HG03175 (cell line): ENCODE measurements around the gene PPP1R15B.

Experiments used
- ATAC-seq: cut with Tn5 transposase; IDR thresholded peaks from one replicate; pipeline ENCODE4 v1.9.1; 2021; ENCODE audit warnings: mild to moderate bottlenecking, moderate library complexity; ENCODE audit not compliant: unreplicated experiment

Gene PPP1R15B

DNA sequence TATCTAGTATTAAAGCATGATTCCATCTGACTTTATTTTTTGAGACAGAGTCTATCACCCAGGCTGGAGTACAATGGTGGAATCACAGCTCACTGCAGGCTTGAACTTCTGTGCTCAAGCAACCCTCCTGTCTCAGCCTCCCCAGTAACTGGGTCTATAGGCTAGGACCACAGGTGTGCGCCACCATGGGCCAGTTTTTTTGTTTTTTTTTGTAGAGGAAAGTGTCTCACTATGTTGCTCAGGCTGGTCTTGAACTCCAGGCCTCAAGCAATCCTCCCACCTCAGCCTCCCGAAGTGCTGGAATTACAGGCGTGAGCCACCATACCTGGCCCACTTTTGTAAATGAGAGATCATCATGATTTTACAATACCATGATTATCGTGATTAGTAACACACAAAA, 9.2 kb downstream of the PPP1R15B start:
- no peak for ATAC-seq

DNA sequence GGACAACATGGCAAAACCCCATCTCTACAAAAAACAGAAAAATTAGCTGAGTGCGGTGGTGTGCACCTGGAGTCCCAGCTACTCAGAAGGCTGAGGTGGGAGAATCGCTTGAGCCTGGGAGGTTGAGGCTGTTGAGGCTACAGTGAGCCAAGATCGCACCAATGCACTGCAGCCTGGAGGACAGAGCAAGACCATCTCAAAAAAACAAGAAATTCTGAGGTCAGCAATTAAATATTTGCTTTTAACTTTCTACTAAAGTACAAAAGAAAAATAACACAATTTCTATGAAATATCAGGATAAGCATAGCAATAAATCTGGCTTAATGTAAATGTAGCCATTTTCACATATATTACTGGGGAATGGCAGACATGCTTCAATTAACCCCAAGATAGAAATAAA, 9.9 kb downstream of the PPP1R15B start:
- no peak for ATAC-seq

DNA sequence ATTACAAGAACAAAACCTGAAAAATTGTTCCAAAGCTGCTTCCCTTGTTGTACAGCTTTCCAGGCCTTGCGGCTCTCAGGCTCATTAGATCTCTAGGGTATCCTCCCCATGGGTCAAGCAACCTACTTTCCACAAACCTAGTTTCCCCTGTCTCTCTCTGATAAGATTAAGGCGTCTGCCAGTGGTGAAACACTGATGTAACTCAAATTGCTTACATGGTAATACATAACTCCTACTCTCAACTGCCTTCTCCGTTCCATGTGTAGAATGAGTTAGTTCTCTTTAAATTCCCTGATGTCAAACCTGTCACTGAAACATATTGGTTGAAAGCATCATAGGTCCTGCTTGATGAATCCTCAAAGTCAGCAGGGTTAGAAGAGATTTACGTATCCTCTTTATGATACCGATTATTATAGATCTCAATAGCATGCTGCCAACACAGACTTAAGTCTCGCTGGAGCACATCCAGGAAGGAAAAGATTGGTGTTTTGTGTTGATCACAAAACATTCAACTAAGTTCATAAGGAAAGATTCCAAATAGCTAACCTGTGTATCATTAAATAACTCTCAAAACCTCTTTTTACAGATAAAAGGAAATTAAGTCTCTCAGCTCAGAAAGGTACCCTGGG, 10.6 kb downstream of the PPP1R15B start:
- no peak for ATAC-seq

DNA sequence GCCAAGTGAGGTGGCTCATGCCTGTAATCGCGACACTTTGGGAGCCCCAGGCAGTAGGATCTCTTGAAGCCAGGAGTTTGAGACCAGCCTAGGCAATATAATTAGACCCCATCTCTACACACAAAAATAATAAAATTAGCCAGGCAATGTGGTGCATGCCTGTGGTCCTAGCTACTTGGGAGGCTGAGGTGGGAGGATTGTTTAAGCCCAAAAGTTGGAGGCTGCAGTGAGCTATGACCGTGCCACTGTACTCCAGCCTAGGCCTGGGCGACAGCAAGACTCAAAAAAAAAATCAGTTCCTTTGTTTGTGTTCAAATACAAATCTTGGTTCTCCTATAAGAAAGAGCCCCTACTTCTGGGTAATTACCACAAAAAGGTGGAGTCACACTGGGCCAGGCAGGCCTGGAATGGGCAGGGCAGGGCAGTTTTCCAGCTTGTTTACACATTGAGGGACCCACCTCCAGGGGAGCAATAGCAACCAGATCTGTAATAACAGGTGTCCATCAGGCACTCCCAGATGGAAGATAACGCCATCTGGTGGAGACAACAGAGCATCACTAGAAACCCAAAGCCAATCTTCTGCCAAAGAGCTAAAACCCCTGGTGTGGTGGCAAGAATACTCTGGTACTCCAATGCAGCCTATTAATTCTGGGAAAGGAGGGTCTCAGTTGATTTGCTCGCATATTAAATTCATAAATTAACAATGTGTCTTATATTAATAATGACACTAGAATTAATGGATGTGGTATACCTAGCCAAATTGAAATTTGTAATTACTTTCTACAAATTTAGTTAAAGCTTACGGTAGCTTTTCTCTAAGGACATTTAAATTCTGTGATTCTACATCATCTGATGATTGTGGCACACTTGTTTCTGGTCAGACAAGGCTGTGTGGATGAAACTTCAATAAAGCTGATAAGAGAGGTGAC, 13.2 kb downstream of the PPP1R15B start:
- ATAC-seq, result peak; percentile 83

DNA sequence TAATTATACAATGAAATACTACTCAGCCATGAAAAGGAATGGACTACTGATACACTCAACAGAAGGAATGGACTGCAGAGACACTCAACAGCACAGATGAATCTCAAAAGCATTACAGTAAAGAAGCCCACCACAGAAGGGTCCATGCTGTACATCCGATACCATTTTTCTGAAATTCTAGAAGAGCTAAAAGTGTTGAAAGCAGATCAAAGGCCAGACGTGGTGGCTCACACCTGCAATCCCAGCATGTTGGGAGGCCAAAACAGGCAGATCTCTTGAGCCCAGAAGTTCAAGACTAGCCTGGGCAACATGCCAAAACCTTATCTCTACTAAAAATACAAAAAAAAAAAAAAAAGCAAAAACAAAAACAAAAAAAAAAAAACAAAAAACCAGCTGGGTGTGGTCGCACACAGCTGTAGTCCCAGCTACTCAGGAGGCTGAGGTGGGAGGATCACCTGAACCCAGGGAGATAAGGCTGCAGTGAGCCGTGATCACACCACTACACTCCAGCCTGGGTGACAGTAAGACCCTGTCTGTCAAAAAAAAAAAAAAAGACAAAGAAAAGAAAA, 15.5 kb downstream of the PPP1R15B start:
- no peak for ATAC-seq

DNA sequence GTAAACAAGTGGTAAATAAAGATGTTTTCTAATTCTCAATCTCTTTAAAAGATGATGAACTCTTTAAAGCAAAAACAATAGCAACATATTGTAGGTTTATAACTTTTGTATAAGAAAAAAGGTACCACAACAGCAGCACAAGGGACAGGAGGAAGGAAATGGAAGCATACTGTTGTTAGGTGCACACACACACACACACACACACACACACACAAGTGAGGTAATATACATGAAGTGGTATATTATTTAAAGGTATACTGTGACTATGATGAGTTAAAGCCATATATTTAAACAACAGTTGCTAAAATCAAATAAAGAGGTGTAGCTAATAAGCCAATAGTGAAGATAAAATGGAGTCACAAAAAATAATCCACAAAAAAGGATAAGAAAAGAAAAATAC, 20.0 kb downstream of the PPP1R15B start:
- no peak for ATAC-seq

DNA sequence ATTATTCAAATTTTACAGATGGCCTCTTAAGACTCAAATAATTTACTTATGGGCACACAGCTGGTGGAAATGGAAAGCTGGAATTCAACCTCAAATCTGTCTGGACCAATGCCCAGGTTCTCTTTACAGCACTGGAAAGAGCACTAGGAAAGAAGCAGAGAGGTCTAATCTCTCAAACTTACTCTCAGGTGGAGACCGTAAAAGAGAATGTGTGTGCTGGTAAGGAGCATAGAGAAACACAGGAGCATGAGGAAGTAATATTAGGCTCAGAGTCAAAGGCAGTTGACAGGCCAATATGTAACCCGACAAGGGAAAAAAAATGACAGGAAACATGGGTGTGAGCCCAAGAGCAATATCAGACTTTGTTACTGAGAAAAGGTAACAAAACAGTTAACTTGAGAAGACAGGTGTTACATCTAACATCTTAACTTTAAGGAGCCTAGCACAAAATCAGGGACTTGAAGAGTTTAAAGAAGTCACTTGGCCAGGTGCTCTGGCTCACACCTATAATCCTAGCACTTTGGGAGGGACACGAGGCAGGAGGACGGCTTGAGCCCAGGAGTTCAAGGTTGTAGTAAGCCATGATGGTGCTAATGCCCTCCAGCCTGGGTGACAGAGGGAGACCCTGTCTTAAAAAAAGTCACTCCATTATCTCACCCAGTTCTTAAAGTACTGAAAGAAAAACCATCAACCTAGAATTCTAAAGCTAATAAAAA, 20.7 kb downstream of the PPP1R15B start:
- no peak for ATAC-seq

DNA sequence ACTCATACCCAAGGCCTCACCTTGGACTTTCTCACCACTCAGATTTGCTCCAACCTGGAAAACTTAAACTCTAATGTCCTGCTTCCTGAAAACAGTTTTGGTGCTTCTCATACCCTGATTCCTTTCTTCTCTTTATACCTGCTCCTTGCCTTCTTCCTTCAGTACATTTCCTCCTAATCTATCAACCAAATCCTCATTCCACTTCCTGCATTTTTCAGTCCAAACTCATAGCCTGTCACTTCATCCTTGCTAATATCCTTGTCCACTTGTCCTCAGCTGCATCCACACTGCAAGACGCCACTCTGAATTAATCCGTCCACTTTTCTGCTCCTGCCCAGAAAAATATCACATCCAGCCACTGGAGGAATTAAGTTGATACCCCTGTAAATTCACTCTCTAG, 25.9 kb downstream of the PPP1R15B start:
- ATAC-seq, result no peak

DNA sequence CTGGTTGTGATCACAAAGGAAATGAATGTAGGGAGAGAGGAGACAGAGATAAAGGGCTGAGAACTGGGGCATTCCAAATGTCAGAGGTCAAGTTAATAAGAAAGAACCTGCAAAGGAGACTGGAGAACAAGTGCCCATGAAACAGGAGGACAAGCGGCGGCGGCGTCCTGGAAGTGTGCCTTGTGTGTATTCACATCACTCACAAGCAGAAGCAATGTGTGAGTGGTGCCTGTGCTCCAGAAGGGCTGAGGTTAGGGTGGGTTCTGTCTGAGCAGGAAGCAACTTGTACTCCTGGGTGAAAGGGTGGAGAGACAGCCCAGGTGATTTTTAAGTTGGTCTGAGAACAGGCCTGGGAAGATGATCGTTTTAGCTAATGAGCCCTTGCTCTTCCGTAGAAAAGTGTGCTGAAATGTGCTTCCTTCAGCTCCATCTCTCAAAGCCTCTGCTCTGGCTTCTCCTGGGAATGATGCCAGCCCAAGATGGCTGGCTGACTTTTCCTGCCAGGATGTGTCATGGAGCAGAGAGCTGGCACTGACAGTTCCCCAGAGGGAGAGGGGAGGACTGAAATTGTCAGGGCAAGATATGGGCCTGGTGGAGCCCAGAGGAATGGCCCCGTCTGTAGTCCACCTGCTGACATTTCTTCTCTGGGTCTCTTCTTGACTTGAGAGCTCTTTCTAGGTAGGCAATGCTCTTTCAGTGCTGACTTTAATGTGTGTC, 26.8 kb downstream of the PPP1R15B start:
- ATAC-seq, result no peak

DNA sequence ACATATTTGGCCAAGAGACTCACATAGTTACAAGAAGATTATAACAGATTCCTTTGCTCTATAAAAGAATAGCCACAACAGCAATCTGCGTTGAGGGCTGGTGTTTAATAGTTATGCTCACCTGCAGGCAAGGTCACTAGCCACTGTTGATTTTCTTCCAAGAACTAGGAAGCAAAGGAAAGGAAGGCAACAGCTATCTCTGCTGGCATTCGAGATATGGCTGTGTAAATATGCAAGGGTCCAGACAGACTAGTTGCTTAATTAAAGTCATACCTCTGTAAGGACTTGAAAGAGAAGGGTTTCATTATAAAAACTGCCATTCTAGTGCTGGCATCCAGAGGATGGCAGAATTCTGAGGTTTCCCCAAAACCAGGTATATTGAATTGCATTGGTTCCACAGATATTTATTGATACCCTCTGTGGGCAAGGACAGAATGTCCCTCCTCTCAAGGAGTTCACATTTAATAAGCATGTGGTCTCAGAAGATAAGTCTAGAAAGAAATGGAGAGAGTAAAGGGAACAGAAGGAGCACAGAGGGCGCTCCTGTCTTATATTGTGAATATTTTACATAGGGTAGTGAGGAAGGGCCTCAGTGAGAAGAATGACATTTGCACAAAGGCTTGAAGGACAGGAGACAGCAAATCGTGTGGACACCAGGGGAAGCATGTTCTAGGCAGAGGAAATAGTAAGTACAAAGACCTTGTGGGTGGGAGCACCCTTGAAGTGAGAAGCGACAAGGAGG, 28.3 kb downstream of the PPP1R15B start:
- ATAC-seq, result no peak

DNA sequence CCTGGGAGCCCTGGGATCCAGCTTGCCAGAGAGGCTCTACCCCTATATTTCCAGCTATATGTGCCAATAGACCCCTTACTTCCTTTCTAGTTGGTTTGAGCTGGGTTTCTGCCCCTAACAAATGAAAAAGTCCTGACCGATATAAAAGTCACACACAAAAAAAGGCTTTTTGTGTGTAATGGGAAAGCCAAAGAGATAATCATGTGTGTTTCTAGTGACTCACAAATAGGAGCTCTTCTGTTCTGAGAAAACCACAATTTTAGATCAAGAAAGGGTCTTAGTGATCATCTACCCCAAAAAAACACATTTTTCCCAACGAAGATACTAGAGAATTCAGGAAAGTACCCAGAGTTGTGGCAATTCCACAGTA, 28.9 kb downstream of the PPP1R15B start:
- ATAC-seq, result no peak

DNA sequence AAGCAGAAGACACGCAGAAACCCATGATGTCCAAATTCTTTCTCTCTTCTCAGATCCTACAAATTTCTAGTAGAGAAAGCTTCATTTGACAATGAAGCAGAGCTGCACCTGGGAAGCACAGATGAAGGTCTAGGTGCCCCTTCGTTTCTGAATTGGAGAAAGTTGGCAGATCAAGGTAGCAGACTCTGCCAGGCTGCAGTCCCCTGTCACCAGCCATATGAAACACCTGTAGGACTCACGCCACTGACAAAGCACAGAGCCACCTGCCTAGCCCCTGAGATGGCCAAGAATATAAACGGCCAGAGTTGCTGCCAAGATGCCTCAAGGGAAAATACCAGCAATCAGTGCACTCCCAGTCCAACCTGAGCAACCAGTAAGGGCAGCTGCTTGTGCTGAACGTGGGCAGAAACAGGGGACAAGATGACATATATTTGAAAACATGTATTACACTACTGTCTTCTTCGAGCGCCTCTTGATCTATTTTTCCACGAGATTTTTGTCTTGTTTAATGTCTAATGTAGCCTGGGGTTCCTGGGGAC, 31.3 kb downstream of the PPP1R15B start:
- no peak for ATAC-seq

DNA sequence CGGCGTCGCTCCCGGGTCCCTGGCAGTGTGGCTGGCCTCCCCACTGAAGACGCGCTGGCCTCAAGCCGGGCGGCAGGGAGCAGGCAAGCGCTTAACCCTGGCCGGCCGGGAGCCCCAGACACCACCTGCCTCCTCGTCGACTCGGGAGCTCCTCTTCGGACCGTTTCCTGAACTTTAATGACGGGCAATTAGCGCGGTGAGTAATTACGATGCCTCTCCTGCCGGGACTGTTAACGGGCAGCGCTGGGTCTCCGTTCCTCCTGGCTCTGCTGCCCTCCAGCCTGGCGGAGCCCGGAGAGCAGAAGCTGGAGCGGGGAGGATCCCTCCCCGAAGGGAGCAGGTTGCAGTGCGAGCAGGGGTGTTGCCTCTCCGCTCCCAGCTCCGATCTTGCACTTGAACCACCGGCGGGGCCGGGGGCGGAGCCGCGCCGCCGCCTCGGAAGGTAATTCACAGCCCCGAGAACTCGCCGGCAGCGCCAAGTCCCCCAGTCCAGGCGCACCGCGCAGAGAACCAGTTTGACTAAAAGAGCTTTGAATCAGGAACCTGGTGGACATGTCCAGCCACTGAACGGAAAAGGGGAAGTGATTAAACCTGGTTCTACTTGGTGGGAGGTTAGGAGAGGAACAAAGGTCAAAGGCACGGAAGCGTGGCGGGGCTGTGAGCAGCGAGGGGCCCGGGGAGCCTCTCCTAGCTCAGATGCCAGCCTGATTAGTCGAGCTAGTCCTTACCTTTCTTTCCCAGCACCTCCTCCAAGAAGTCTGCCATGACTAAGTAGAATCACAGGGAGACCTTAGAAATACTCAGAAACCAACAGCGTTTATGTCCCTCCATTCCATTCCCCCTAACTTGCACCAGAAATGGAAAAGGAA, 33.6 kb downstream of the PPP1R15B start:
- ATAC-seq, result no peak

DNA sequence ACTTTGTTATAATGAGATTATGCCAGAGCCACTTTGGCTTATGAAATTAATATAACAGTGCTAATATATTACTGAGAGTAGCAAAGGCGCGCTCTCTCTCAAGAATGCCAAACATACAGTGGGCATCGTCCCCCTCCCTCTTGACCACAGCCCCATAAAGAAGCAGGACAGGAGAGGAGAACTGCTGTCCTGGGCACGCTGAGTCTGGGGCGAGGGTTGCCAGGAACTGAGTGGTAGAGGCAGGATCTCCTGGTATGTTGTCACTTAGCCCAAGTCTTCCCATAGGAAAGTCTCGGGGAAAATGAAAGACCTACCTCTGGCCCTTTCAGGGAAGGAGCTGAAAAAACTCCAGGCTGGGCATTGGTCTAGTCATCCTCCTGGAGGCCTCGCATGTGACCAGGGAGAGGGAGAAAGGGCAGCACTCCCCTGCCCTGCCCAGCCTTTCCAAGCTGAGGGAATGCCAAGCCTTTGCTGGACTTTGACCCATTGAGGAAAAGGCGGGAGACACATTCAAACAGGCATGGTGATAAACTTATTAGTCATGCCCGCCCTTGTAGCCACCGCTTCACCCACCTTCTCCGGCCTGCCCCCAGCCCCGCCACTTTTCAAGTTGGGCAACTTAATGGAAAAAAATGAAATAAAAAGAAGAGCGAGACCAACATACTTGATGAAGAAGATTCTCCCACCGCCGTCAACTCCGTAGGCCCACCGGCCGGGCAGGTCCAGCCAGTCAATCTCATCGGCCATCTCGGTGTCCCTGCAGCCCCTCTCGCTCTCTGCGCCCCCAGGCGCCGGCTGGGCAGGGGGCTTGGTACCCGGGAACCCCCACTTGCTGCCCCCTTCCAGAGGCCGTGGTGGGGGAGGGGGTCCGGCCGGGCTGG, 34.5 kb downstream of the PPP1R15B start:
- ATAC-seq, result no peak

DNA sequence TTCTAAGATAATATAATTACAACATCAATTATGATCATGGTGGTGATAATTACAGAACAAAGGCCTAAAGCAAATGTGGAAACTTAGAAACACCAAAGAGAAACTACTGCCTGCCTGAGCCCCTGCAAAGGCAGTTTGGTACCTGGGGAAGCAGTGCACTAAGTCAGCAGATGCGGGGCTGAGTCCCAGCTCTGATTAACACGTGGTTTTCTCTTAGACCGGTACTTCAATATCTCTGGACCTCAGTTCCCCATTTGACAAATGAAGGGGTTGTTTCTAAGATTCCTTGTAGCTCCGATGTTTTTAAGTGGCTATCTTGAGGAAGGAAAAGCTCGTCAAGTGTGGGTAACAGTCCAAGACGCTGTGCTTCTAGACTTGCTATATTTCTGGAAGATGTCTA, 35.2 kb downstream of the PPP1R15B start:
- no peak for ATAC-seq

DNA sequence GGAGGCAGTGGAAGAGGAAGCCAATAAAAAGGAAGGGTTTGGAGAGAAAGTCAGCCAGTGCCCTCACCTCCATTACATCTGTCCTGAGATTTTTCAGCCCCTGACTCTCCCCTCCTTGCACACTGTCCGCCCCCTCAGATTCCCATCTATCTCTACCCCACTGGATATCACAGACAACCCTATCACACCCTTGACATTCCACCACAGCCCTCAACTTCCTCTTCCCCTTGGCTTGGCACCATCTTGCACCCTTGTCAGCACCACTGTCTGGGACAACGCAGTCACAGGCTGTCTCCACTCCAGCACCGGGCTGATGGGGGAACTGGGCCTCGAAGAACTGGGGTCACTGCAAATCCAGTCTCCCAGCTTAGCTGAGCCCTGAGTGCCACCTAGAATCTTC, 37.7 kb downstream of the PPP1R15B start:
- no peak for ATAC-seq

DNA sequence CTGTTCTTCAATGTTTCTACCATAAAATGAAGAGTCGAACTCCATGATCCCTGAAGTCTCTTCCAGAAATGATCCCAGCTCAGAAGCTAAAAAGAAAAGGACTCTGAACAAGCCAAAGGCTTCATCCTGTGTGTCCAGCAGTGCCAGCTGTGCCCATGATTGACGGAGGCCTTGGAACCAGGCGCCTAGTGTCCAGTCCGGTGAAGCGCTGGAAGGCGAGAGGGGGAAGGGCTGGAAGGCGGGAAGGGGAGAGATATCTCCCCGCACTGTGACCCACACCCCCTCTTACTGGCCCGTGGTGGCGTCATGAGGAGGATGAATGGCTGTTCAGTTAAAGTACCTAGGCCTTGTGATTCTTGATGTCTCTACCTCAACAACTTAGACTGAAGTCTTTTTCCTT, 41.4 kb downstream of the PPP1R15B start:
- ATAC-seq, result no peak
